Sigmoid colon (tissue), 4 donors: ENCODE measurements around the gene MYO1F.

Source experiments
- CTCF ChIP-seq, 4 experiments: fragments of 450-650 bp in 3 of 4; fragments of 200-600 bp in 1 of 4; IDR thresholded peaks; one replicate each; pipeline ENCODE4 v1.5.1; 2016 to 2019; ENCODE audit warnings: antibody characterized with exemption in 4 of 4, mild to moderate bottlenecking in 3 of 4, moderate library complexity in 2 of 4
- EP300 ChIP-seq, 4 donors: sonication (generic); formaldehyde crosslinking; IDR thresholded peaks; one replicate each; pipeline ENCODE4 v1.6.1; 2017; ENCODE audit warnings: antibody characterized with exemption in 4 of 4
- POLR2A ChIP-seq, 2 donors: fragments of 450-650 bp; IDR thresholded peaks; one replicate each; pipeline ENCODE4 v1.6.1; 2016; ENCODE audit warnings: antibody characterized with exemption in 2 of 2, mild to moderate bottlenecking in 2 of 2, moderate library complexity in 2 of 2
- POLR2AphosphoS5 ChIP-seq, 4 donors: sonication (generic); formaldehyde crosslinking; IDR thresholded peaks; one replicate each; pipeline ENCODE4 v1.6.1; 2017; ENCODE audit warnings: antibody characterized with exemption in 4 of 4

- TF ChIP-seq POLR2A (IDR thresholded peaks at IDR 0.05) = no peak
- TF ChIP-seq CTCF (IDR thresholded peaks at IDR 0.05) = no peak
- no peak for TF ChIP-seq POLR2AphosphoS5 (IDR thresholded peaks at IDR 0.05)
- TF ChIP-seq EP300 (IDR thresholded peaks at IDR 0.05) = no peak
Measured at GRCh38 chr19:8611391-8611876, 34.2 kb upstream of the MYO1F start.
